ENCODE data around the gene C7orf25. TPM values are rescaled to one million over a fixed set of nuclear protein-coding genes. Genes with fewer than 3 reads are reported as not detected.
A peak's percentile ranks its signal among the peaks of the same experiment; 100 is the strongest.

The C7orf25 gene
- polyA plus RNA-seq, 2 of the 4 experiments (the other 2 are of a cell fraction), result 3.0 to 3.7 TPM

GRCh38 chr7:42924223-42924838 is 12.5 kb upstream of the C7orf25 start:
- Histone ChIP-seq H3K4me2 (no peak overlapping the region), H3K4me3 (no peak overlapping the region), H3K27ac (no peak overlapping the region), H3K4me1 (peaks cover under 1% of the 10 kb centered on the region; the same call in 1 of the 3 replicates), H3K9me3 (no peaks in the 10 kb centered on the region)
- FAIRE-seq (no peak), ATAC-seq (no peak), DNase-seq (ENCODE audit: low read depth in 1 of 2, low spot score in 1 of 2) (no peak)
- TF ChIP-seq CBX2 (IDR thresholded peaks at IDR 0.05; ENCODE audit: borderline replicate concordance, low read depth), result no peak
- 86% methylated on average over 5 of the region's 5 CpGs for WGBS (ENCODE audit: missing lambda C conversion rate)
- CTCF ChIA-PET, result interaction anchor here (1.3 to 3.1 kb wide), 2 partner anchors 14 to 17 kb away, joined by 4 to 11 read pairs; no protein-coding TSS in a partner anchor
- POLR2A ChIA-PET, result interaction anchor here (0.7 to 0.8 kb wide), 4 partner anchors 8 to 944 kb away, joined by 3 to 7 read pairs (median 4); partner anchors contain the start of genes C7orf25, MRPL32 and PSMA2

- ATAC-seq (no peak), FAIRE-seq (peak; percentile 36), DNase-seq (ENCODE audit: low read depth in 1 of 2, low spot score in 1 of 2) (no peak)
- TF ChIP-seq CHD2 (IDR thresholded peaks at IDR 0.05; ENCODE audit: low read length, partially characterized antibody) (no peak), JUNB (IDR thresholded peaks at IDR 0.05) (no peak), HES2 (IDR thresholded peaks at IDR 0.05) (no peak), MYC (IDR thresholded peaks at IDR 0.05; ENCODE audit: borderline replicate concordance, low read length) (no peak), PHF8 (IDR thresholded peaks at IDR 0.05; ENCODE audit: borderline replicate concordance, low read depth) (no peak), BHLHE40 (IDR thresholded peaks at IDR 0.05; ENCODE audit: low read depth, low read length) (no peak), REST (IDR thresholded peaks at IDR 0.05) (no peak), CTCF (IDR thresholded peaks at IDR 0.05) (no peak), HEYL (CRISPR knock-in tag; IDR thresholded peaks at IDR 0.05) (no peak), JUN (IDR thresholded peaks at IDR 0.05) (no peak), FOXS1 (CRISPR knock-in tag; IDR thresholded peaks at IDR 0.05) (no peak), HOXB13 (CRISPR knock-in tag; IDR thresholded peaks at IDR 0.05; ENCODE audit: low read depth) (no peak), POLR2A (IDR thresholded peaks at IDR 0.05; ENCODE audit: low read length) (no peak), EP300 (IDR thresholded peaks at IDR 0.05) (no peak), SREBF2 (IDR thresholded peaks at IDR 0.05) (no peak), ZSCAN20 (CRISPR knock-in tag; IDR thresholded peaks at IDR 0.05) (no peak), RFX5 (IDR thresholded peaks at IDR 0.05) (no peak)
- POLR2A ChIA-PET, result interaction anchor here (1.2 kb wide), 1 partner anchor 10 kb away, joined by 3 read pairs; the partner anchor contains the start of genes MRPL32 and PSMA2
- Histone ChIP-seq H3K27ac (no peak overlapping the region), H3K9me3 (no peaks in the 10 kb centered on the region), H3K4me1 (no peaks in the 10 kb centered on the region), H3K4me3 (no peak overlapping the region), H3K4me2 (no peak overlapping the region)
- CTCF ChIA-PET, result interaction anchor here (1.4 to 2.1 kb wide), 3 partner anchors 10 to 19 kb away, joined by 3 to 11 read pairs (median 4); partner anchors contain the start of genes MRPL32 and PSMA2
- 80% methylated on average over 3 of the region's 3 CpGs for WGBS (ENCODE audit: missing lambda C conversion rate)
These were observed 10.3 kb upstream of the C7orf25 start for GRCh38 chr7:42922017-42922753.
